SK-N-DZ (cell line): ENCODE data around the gene YAP1.

Experiments
- DNase-seq: peaks from one replicate; pipeline ENCODE4 v3.0.0-alpha.2; 2015; ENCODE audit warnings: low spot score

The YAP1 gene

GRCh38 chr11:102116453-102117205 is 6.4 kb downstream of the YAP1 start:
- DNase-seq: no peak

GRCh38 chr11:102117472-102118113 is 7.3 kb downstream of the YAP1 start:
- DNase-seq: no peak

DNA sequence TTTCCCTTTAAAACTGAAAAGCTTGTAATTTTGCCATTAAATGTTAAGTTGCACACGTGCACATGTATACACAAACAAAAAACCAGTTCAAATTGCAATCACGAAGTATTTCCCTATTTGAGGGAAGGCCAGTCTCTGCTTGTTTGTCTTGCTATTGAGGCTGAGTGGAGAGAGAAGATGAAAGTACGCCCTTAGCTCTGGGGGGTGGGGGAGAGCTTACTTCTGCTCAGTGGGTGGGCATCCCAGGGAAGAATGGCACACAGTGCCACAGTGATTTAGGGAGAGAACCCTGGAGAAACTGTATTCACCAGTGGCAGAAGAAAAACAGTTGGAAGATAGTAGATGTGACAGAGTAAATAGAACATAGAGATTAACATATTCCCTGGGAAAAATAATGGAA is 8.7 kb downstream of the YAP1 start:
- DNase-seq: no peak

DNA sequence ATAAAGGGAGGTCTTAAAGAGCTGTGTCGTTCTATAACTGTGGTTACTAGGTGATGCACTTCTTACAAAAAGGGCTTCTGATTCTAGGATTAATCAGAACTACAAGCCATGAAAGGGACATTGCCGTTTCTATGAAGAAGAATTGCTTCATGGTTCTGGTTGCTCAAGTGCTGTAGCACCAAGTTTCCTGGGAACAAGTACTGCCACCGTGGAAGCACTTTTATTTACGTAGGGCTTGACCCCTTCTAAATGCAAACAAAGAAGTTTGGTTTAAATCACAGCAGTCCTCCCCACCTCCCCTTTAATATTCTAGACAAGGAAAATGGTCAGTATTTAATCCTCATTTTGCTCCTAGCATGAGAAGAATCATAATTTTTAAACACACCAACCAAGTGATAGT is 9.8 kb downstream of the YAP1 start:
- no peak for DNase-seq

DNA sequence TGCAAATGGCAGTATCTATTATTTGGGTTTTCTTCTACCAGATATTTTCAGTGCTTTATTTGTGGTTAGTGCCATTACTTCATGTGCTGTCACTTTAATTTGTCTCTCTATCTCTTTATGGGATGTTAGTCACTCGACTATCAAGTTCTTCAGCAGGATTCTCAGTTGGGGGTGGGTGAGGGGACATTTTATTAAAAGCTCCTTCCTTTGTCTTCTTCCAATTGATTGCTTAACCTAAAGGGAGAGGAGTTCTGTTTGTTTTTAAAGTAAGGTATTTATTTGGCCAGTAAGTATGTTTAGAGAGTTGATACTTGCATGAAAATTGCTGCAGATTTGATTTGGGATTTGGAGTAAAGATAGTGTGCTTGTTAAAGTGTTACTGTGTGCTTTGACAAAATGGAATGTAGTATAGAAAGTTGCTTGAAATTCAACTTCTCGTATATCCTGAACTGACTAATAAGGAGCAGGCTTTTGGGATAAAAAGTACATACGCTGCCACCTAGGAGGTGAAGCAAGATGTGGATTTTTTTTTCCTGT is 10.3 kb downstream of the YAP1 start:
- DNase-seq: no peak

DNA sequence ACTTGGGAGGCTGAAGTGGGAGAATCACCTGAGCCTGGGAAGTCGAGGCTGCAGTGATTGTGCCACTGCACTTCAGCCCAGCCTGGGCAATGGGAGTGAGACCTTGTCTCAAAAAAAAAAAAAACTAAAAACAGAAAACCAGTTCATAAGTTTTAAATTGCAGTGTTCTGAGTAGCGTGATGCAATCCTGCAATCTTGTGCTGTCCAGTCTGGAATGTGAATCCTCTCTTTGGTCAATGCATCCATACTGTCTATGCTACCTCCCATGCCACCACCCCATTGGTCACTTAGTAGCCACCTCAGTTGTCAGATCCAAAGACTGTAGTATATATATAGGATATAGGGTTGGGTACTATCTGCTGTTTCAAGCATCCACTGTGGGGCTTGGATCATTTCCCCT is 11.1 kb downstream of the YAP1 start:
- no peak for DNase-seq

GRCh38 chr11:102134597-102134996 is 24.4 kb downstream of the YAP1 start:
- no peak for DNase-seq

GRCh38 chr11:102135256-102135655 is 25.0 kb downstream of the YAP1 start:
- DNase-seq: no peak

- DNase-seq: no peak
These were observed 28.0 kb downstream of the YAP1 start for GRCh38 chr11:102138223-102138622.

DNA sequence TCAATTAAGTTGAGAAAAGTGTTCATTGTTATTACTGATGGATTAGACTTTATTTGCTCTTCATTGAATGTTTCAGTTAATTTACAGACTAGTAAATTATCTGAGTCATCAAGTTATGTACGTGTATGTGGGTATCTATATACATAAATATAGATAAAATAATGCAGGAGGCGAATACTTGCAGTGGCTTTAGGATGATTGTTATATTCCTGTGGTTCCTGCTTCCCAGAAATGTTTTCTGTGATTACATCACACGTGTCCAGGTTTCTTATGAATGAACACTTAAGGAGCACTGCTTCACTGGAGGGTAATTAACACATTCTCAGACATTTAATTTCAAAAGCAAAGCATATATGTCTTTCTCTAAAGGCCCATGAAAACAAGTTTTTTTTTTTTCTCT is 28.4 kb downstream of the YAP1 start:
- no peak for DNase-seq

DNA sequence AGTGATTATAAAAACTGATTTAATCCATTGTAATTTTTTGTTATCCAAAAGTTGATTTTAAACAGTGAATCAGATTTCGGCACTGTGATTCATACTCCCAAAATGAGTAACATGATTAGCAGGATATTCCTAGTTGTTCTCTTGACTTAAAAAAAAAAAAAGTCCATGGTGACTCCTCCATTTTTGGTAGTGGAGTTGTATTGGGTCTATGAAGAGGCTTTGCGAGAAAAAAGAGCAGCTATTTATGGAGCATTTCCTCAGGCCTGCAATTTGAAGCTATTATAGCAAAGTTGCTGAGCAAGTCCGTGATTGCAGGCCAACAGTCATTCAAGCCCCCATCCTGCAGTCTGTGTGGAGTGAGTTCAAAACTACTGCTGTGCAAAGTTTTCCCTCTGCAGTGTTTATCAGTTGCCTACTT is 28.8 kb downstream of the YAP1 start:
- DNase-seq: no peak

DNA sequence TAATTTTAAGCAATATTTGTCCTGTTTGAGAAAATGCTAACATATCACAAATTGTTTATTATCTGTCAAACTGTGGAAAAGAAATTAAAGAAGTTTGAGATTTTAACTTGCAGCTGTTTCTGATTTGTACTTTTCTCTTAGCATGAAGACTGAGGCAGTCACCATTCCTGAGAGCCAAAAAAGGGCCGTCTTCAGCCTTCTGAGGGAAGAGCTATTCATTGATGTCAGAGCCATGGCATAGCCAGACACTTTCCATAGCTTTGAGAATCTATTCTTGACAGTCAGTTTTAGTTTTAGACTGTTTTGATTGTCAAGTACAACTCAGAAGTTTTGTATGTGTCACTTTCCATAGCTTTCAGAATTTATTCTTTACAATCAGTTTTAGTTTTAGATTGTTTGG is 32.1 kb downstream of the YAP1 start:
- DNase-seq: no peak

DNA sequence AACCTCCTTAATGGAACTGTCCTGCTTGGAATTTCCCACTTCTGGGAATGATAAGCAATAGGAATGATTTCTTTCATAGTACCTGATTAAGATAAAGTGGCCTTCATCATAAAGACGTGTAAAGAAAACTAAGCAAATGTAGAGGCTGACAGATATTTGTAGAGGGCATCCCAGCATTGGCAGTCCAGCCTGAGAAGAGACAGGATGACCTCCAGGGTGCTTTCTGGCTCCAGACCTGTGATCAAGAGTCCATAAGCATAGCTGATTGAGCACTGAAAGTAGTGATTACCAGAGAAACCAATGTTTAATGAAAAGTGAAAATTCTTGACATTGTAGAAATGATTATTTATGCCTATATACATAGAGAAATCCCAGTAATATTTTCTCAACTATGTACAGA is 33.6 kb downstream of the YAP1 start:
- DNase-seq: no peak

DNA sequence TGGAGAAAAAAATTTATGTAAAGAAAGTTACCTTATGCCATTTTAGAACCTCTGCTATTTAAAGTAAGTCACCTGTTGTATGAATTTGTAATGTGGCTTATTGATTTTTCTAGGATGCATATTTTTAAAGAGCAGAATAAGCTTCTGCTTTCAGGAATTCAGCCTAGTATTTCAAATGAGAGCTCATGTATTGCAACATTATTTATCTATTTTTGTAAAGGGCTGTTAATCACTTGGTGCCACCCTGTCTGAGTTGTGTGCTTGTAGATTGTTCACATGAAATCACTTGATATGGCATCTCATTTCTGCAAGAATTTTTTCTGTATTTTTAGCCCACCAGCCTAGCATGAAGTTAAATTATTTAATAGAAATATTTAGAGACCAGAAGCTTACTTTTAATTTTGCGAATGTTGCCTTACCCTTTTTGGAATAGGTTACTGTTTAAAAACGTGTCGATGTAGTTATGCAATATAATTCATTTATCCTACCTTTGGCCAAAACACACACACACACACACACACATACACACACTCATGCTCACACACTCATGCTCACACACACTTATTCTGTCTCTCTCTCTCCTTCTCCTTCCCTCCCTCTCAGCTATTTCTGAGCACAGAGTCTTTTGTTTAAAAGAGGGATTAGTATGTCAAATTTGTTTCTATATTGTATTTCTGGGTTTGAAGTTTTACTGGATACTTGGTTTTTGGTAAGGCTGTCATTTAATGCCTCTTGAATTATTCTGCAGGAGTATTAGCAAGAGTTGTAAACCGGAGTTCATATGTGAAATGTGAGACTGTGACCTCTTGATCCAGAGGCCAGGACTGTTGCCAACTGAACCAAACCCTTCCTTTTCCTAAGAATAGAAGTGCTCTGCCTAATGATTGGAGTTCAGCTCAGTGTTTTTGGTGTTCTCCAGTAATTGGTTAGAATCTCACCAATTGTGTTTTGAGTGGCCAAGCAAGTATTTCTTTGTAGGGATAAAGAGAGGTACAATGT is 34.4 kb downstream of the YAP1 start:
- no peak for DNase-seq

DNA sequence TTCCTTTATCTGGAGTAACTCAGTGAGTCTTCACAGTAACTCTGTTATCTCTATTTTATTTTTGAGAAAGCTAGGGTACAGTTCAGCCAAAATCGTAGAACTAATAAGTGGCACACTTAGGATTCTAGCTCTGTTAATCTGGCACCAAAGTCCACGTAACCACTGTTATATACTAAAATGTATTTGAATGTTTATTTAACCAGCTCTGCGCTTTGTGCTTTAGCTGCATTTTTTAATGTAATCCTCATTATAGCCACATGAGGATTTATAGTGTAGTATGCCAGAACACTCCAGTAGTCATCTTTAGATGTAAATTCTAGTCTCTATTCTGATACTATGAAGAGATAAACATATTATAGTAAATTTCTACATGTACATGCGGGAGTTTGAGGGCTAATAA is 36.8 kb downstream of the YAP1 start:
- DNase-seq: no peak

DNA sequence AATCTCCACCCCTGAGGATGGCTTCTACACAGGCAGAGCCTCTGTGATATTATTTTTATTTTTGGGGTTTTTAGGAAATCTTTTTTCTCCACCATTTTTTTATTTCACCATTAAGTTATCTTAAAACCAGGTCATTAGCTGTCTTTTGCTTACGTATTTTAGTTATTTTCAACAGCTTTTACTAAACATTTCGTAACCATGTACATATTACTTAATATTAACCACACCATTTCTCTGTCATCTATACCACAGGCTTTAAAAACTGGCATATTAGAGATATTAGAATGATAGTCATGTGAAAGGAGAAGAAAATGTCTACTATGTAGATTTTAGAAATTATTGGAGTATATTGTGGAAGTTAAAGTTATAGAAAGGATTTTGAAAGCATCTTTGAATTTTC is 37.4 kb downstream of the YAP1 start:
- DNase-seq: no peak

- DNase-seq: no peak
These were observed 37.8 kb downstream of the YAP1 start for GRCh38 chr11:102148059-102148458.

DNA sequence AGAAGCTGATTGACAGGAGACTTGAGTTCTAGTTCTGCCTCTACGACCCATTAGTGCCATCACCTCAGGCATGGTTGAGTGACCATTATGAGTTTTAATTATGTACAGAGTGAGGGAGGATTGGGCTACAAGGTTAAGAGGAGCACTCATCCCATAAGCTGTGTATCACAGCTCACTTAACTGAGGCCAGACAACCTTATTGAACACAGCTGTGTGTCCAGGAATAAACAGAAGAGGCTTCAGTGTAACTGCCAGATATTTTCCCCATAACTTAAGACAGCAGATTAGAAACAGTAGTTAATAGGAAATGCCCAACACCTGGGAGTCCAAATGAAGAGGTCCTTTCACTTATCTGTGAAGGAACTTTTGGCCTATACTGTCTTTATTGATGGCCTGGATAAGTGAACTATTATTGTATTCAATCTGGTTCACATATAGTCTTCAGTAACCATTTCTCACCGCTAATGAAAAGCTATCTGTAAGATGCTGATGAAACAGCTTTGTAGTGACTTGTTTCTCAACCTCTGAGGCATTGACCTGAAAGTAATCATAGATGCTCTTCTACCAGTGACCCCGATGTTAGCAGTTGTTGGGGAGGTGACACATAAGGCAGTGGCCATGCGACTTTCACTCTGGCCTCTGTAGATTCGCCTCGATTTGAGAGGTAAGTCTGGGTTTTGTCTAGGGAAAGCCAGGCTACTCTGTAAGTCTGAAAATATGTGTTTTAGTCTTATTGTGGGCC is 41.7 kb downstream of the YAP1 start:
- DNase-seq: no peak

DNA sequence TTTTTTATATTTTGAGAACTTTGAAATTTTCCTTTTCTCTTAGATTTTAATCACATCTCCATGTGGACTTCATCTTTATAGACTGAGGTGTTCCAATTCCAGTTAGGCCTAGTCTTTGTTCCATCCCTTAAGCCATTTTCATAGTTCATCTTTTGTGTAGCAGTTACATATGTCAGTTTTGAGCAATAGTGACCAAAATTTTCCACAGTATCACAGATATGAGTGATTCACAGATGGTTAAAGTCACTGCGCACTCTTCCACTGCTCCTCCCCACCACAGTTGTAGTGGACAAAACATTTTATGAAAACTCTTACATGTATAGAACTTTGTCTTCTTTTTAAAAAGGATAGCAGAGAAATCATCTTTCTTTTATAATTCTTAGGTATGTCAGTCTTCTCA is 42.8 kb downstream of the YAP1 start:
- no peak for DNase-seq

DNA sequence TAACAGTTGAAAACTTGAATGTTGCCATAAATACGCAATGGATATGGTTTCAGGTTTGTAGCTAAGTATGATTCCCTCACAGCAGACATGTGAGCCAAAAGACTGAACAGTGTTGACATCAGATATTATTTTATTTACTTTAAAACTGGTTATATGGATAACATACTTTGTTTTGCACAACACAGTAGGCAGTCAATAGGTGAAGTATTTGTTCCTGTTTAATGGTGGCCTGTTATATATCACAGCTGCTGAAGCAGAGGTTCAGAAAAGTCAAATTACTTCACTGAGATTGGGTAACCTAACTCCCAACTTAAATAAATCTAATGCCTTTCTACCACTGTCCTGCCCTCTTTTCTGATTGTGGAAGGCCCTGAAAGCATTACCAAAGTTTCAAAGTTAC is 44.6 kb downstream of the YAP1 start:
- DNase-seq: no peak

DNA sequence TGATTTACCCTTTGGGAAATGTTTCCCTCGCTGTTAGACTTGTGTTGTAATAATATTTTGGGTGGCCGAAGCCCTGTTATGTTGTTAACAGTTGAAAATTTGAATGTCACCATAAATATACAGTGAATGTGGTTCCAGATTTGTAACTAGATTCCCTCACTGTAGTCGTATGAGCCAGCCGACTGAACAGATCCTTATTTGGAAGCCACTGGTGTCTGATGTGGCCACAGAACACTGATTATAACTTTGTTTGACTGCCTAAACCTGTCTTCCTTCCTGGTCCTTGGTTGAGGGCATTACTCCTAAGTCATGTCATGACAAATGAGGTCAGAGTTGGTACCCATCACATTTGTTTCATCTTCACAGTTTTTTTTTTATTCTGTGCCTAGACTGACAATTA is 45.4 kb downstream of the YAP1 start:
- no peak for DNase-seq
